Skeletal muscle tissue (tissue), 4 donors: ENCODE measurements around the gene PTEN. TPM values are rescaled to one million over a fixed set of nuclear protein-coding genes. Genes with fewer than 3 reads are reported as not detected.
A peak's percentile ranks its signal among the peaks of the same experiment; 100 is the strongest.

Source experiments
- H3K27ac ChIP-seq: one replicate; pipeline ENCODE4 v1.7.0; 2013; ENCODE audit warnings: mild to moderate bottlenecking, low read depth, low read length, inconsistent platforms
- H3K27me3 ChIP-seq, 3 donors: one replicate each; pipeline ENCODE4 v1.7.0; 2013; ENCODE audit warnings: low read length in 3 of 3; ENCODE audit not compliant: control insufficient read depth in 3 of 3, insufficient read depth in 3 of 3
- H3K36me3 ChIP-seq, 3 donors: one replicate each; pipeline ENCODE4 v1.7.0; 2013; ENCODE audit warnings: low read length in 3 of 3; ENCODE audit not compliant: control insufficient read depth in 3 of 3, insufficient read depth in 3 of 3
- H3K4me1 ChIP-seq, 3 donors: one replicate each; pipeline ENCODE4 v1.7.0; 2013; ENCODE audit warnings: low read length in 3 of 3, mild to moderate bottlenecking in 3 of 3; ENCODE audit not compliant: control insufficient read depth in 3 of 3, insufficient read depth in 3 of 3
- H3K4me3 ChIP-seq, 3 donors: one replicate each; pipeline ENCODE4 v1.7.0; 2013; ENCODE audit warnings: low read length in 3 of 3
- H3K9ac ChIP-seq, 3 donors: one replicate each; pipeline ENCODE4 v1.7.0; 2013; ENCODE audit warnings: low read length in 3 of 3, mild to moderate bottlenecking in 3 of 3, moderate library complexity in 2 of 3, low read depth in 1 of 3
- H3K9me3 ChIP-seq, 3 donors: one replicate each; pipeline ENCODE4 v1.7.0; 2013; ENCODE audit warnings: low read length in 3 of 3; ENCODE audit not compliant: control insufficient read depth in 3 of 3
- total RNA-seq: library from RNA; depleted of rRNA; stranded (reverse); fragments of >200 nt; gene quantifications from one replicate; pipeline ENCODE4 v1.2.3, GENCODE V29; 2014
- donor health status: Osteomylitis.

Gene PTEN
- total RNA-seq, 1 donor from 2014 or later, result 76.2 TPM

- Histone ChIP-seq H3K4me1 (peaks cover 0 to 6% (median 3%) of the 10 kb centered on the region in 3 donors), H3K9ac (no peak overlapping the region), H3K27me3 (no peaks in the 10 kb centered on the region), H3K27ac (no peak overlapping the region), H3K9me3 (no peaks in the 10 kb centered on the region), H3K4me3 (no peak overlapping the region), H3K36me3 (peaks cover 0 to 19% (median 13%) of the 10 kb centered on the region in 3 donors)
Observed at GRCh38 chr10:87957702-87958101, 94.3 kb downstream of the PTEN start.

GRCh38 chr10:87960230-87960629, 96.8 kb downstream of the PTEN start:
- peaks cover 0 to 22% (median 9%) of the 10 kb centered on the region in 3 donors for H3K36me3 ChIP-seq
- H3K9ac ChIP-seq, result no peak overlapping the region
- no peak overlapping the region for H3K4me3 ChIP-seq
- no peak overlapping the region for H3K27ac ChIP-seq
- no peaks in the 10 kb centered on the region for H3K27me3 ChIP-seq
- H3K9me3 ChIP-seq, result no peaks in the 10 kb centered on the region
- H3K4me1 ChIP-seq, result peaks cover 0 to 6% (median 3%) of the 10 kb centered on the region in 3 donors

GRCh38 chr10:87961314-87961713, 97.9 kb downstream of the PTEN start:
- peaks cover 0 to 18% (median 9%) of the 10 kb centered on the region in 3 donors for H3K36me3 ChIP-seq
- peaks cover 0 to 6% (median 3%) of the 10 kb centered on the region in 3 donors for H3K4me1 ChIP-seq
- H3K27me3 ChIP-seq, result no peaks in the 10 kb centered on the region
- H3K9me3 ChIP-seq, result no peaks in the 10 kb centered on the region
- H3K4me3 ChIP-seq, result no peak overlapping the region
- no peak overlapping the region for H3K9ac ChIP-seq
- peak overlapping the region; percentile 39 for H3K27ac ChIP-seq

- no peaks in the 10 kb centered on the region for H3K9me3 ChIP-seq
- peaks cover 0 to 2% (median under 1%) of the 10 kb centered on the region in 3 donors for H3K4me1 ChIP-seq
- no peak overlapping the region for H3K9ac ChIP-seq
- H3K36me3 ChIP-seq, result peaks cover 0 to 9% (median 0%) of the 10 kb centered on the region in 3 donors
- H3K4me3 ChIP-seq, result no peak overlapping the region
- no peaks in the 10 kb centered on the region for H3K27me3 ChIP-seq
- no peak overlapping the region for H3K27ac ChIP-seq
Observed at GRCh38 chr10:87966459-87966858, 103.0 kb downstream of the PTEN start.

GRCh38 chr10:87973635-87974034, 110.2 kb downstream of the PTEN start:
- H3K9me3 ChIP-seq, result no peaks in the 10 kb centered on the region
- H3K36me3 ChIP-seq, result no peaks in the 10 kb centered on the region
- no peak overlapping the region for H3K9ac ChIP-seq
- no peaks in the 10 kb centered on the region for H3K27me3 ChIP-seq
- no peak overlapping the region for H3K4me3 ChIP-seq
- H3K27ac ChIP-seq, result no peak overlapping the region
- no peaks in the 10 kb centered on the region for H3K4me1 ChIP-seq

GRCh38 chr10:87974130-87974529, 110.7 kb downstream of the PTEN start:
- Histone ChIP-seq H3K9ac (no peak overlapping the region), H3K9me3 (no peaks in the 10 kb centered on the region), H3K4me3 (no peak overlapping the region), H3K27ac (no peak overlapping the region), H3K27me3 (no peaks in the 10 kb centered on the region), H3K36me3 (no peaks in the 10 kb centered on the region), H3K4me1 (no peaks in the 10 kb centered on the region)

GRCh38 chr10:87974769-87975168, 111.3 kb downstream of the PTEN start:
- no peaks in the 10 kb centered on the region for H3K27me3 ChIP-seq
- H3K36me3 ChIP-seq, result no peaks in the 10 kb centered on the region
- no peaks in the 10 kb centered on the region for H3K4me1 ChIP-seq
- H3K9ac ChIP-seq, result no peak overlapping the region
- no peak overlapping the region for H3K4me3 ChIP-seq
- H3K27ac ChIP-seq, result no peak overlapping the region
- H3K9me3 ChIP-seq, result no peaks in the 10 kb centered on the region

- Histone ChIP-seq H3K4me3 (no peak overlapping the region), H3K9me3 (no peaks in the 10 kb centered on the region), H3K9ac (no peak overlapping the region), H3K4me1 (no peaks in the 10 kb centered on the region), H3K36me3 (no peaks in the 10 kb centered on the region), H3K27ac (no peak overlapping the region), H3K27me3 (no peaks in the 10 kb centered on the region)
Observed at GRCh38 chr10:87976101-87976743, 112.8 kb downstream of the PTEN start.

- Histone ChIP-seq H3K27me3 (no peaks in the 10 kb centered on the region), H3K36me3 (no peaks in the 10 kb centered on the region), H3K27ac (no peak overlapping the region), H3K4me1 (no peaks in the 10 kb centered on the region), H3K9ac (no peak overlapping the region), H3K9me3 (no peaks in the 10 kb centered on the region), H3K4me3 (no peak overlapping the region)
Observed at GRCh38 chr10:87978166-87978565, 114.7 kb downstream of the PTEN start.

GRCh38 chr10:87979847-87980246, 116.4 kb downstream of the PTEN start:
- H3K27ac ChIP-seq, result no peak overlapping the region
- H3K4me3 ChIP-seq, result no peak overlapping the region
- H3K36me3 ChIP-seq, result no peaks in the 10 kb centered on the region
- H3K9me3 ChIP-seq, result no peaks in the 10 kb centered on the region
- no peaks in the 10 kb centered on the region for H3K4me1 ChIP-seq
- H3K27me3 ChIP-seq, result no peaks in the 10 kb centered on the region
- no peak overlapping the region for H3K9ac ChIP-seq
